GM12864 (cell line): ENCODE measurements around the gene TMEM248.
"Not testable (repeated sequence)": the region's sequence is repeated elsewhere in the genome, so short reads cannot be mapped to it uniquely, and the experiment has no call there.

Experiments used
- DNase-seq: peaks from one replicate; pipeline ENCODE4 v3.0.0-alpha.2; 2011; ENCODE audit warnings: low read depth
- H3K4me3 ChIP-seq: 2 replicates; pipeline ENCODE4 v1.5.1; 2011; ENCODE audit warnings: mild to moderate bottlenecking, low read depth, low read length, control low read depth
- TF ChIP-seq, protein P1 (sequence below): IDR thresholded peaks from 2 replicates; pipeline ENCODE4 v1.5.1; 2011; ENCODE audit warnings: low read depth, mild to moderate bottlenecking, moderate library complexity, low read length, control low read depth, inconsistent platforms; ENCODE audit errors: missing control alignments

Gene TMEM248

DNA sequence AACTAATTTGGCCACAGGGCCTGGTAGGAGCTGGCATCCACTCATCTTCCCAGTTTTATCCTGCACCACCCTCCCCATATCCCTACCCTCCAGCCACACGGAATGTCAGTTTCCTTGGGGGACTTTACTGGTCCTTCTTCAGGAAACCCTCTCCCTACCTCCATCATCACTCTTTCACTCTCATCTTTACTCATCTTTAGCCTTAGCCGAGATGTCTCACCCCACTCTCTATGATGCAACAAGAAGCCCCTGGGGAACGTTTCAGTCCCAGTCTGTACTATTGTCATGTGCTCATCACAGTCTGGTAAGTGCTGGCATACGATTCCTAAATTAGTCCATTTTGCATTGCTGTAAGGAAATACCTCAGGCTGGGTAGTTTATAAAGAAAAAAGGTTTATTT, 34.9 kb upstream of the TMEM248 start:
- TF ChIP-seq, protein P1, sequence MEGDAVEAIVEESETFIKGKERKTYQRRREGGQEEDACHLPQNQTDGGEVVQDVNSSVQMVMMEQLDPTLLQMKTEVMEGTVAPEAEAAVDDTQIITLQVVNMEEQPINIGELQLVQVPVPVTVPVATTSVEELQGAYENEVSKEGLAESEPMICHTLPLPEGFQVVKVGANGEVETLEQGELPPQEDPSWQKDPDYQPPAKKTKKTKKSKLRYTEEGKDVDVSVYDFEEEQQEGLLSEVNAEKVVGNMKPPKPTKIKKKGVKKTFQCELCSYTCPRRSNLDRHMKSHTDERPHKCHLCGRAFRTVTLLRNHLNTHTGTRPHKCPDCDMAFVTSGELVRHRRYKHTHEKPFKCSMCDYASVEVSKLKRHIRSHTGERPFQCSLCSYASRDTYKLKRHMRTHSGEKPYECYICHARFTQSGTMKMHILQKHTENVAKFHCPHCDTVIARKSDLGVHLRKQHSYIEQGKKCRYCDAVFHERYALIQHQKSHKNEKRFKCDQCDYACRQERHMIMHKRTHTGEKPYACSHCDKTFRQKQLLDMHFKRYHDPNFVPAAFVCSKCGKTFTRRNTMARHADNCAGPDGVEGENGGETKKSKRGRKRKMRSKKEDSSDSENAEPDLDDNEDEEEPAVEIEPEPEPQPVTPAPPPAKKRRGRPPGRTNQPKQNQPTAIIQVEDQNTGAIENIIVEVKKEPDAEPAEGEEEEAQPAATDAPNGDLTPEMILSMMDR, result no peak
- peak; percentile 22 for DNase-seq
- H3K4me3 ChIP-seq, result no peak overlapping the region

DNA sequence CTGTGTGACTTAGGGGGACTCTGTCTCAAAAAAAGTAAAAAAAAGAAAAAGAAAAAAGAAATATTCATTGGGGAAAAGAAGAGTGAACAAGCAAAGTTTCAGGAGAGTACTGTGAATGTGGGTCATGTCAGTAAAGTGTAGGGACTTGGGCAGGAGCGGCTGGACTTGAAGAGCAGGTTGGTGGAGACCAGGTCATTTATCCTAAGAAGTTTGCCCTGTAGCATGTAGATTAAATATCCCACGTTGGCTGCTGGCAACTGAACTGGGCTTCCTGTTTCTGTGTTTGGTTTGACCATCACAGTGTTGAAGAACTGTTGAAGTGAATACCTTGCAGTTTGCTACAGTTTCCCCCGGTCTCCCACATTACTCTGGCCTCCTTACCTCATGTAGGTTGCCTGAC, 32.8 kb upstream of the TMEM248 start:
- H3K4me3 ChIP-seq, DNase-seq: not testable (repeated sequence)

DNA sequence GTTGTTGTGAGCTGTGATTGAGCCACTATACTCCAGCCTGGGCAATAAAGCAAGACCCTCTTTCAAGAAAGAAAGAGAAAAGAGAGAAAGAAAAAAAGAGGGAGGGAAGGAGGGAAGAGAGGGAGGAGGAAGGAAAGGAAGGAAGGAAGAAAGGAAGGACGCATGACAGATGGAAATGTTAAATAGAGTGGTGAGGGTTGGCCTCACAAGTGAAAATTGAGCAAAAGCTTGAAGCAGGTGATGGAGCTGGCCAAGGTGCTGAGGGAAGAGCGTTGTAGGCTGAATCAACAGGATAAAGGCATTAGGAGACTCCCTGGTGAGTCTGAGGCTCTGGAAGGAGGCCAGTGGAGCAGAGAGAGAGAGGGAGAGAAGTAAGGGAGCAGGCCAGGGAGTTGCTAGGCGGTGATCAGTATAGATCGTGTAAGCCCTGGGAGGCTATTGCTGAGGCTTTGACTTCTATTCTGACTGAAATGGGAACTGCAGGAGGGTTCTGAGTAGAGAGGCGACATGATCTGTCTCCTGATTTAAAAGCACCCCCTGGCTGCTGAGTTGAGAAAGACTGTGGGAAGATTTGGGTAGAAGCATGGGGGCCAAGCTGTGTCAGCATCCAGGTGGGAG, 26.5 kb upstream of the TMEM248 start:
- TF ChIP-seq, protein P1, result peak; percentile 14
- no peak overlapping the region for H3K4me3 ChIP-seq
- no peak for DNase-seq

DNA sequence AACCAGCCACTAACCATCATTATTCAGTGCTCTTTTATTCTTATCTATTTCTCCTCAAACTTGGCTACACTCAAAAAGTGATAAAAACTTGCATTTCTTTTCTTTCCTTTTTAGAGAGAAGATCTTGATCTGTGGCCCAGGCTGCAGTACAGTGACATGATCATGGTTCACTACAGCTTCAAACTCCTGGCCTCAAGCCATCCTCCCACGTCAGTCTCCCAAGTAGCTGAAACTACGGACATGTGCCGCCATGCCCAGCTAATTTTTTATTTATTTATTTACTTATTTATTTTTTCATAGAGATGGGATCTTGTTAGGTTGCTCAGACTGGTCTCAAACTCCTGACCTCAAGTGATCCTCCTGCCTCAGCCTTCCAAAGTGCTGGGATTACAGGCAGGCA, 24.6 kb upstream of the TMEM248 start:
- TF ChIP-seq, protein P1, result no peak
- H3K4me3 ChIP-seq, result no peak overlapping the region
- no peak for DNase-seq

DNA sequence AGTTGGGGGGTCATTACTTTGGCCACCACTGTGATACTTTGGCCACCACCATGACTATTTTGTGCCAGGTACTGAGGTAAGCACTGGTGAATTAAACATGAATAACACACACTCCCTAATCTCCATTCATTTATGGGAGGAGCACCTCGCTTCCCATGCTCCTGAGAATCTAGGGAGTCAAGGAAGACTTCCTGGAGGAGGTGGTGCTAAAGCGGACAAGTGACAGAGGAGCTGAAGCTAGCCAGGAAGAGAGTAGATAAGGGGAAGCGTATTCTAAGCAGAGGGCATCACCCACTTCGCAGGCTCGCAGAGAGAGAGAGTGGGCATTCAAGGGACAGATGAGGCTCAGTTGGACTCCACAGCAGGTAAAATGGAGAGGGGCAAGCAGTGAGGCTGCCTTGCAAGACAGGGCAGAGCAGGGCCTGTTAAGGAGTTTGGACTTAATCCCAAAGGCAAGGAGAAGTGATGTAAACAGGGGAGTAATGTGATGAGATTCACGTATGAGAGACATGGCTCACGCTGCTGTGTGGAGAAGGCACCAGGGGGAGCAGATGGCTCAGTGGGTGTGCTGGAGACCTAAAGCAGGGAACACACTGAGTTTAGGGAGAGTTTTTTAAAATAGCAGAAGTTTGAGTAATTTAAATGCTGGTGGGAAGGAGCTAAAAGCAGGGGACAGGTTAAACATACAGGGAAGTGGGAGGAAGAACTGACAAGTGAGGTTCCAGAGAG, 21.3 kb upstream of the TMEM248 start:
- H3K4me3 ChIP-seq, result no peak overlapping the region
- no peak for DNase-seq
- TF ChIP-seq, protein P1, result no peak

DNA sequence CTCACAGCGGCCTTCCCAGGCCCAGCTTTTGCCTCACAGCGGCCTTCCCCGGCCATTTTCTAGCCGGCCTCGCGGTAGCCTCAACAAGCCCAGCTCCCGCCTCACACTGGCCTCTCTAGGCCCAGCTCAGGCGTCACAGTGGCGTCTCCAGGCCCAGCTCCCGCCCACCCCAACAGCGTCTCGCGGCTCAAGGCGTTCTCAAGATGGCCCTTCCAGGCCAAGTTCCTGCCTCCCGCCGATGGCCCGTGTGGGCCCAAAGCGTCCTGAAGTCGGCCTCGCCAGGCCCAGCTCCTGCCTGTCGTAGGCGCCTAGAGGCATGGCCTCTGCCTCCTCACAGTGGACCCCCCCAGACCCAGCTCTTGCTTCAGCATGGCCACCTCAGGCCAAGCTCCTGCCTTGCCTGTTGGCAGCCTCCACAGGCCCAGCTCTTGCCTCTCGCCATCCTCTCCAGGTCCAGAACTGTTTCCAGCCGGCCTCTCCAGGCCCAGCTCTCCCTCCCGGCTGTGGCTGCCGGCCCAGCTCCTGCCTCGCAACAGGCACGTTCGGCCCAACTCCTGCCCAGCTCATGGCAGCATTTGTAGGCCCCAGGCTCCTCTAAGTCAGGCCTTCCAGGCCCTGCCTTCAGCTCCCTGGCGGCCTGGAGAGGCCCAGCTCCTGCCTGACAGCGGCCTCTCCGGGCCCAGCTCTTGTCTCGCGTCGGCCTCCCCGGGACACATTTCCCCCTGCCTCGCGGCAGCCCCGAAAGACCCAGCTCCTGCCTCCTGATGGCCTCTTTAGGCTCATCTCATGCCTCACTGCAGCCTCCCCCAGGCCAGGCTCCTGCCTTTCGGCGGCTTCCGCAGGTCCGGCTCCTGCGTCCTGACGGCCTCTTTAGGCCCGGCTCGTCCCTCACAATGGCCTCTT, 18.8 kb upstream of the TMEM248 start:
- TF ChIP-seq, protein P1, result no peak
- no peak for DNase-seq
- no peak overlapping the region for H3K4me3 ChIP-seq

DNA sequence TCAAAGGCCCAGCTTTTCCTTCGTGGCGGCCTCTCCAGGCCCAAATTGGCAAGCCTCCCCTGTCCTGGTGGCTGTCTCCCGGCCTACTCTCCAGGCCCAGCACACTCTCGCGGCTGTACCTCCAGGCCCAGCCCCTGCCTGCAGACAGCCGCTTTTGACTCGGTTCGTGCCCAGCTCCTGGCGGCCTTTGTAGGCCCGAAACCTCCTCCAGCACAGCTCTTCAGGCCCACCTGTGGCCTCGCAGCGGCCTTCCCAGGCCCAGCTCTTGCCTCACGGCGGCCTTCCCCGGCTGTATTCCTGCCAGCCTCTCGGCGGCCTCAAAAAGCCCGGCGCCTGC, 18.2 kb upstream of the TMEM248 start:
- H3K4me3 ChIP-seq, result no peak overlapping the region
- DNase-seq, result no peak
- TF ChIP-seq, protein P1, result no peak
